ENCODE data around the gene ADGRA1.

DNA sequence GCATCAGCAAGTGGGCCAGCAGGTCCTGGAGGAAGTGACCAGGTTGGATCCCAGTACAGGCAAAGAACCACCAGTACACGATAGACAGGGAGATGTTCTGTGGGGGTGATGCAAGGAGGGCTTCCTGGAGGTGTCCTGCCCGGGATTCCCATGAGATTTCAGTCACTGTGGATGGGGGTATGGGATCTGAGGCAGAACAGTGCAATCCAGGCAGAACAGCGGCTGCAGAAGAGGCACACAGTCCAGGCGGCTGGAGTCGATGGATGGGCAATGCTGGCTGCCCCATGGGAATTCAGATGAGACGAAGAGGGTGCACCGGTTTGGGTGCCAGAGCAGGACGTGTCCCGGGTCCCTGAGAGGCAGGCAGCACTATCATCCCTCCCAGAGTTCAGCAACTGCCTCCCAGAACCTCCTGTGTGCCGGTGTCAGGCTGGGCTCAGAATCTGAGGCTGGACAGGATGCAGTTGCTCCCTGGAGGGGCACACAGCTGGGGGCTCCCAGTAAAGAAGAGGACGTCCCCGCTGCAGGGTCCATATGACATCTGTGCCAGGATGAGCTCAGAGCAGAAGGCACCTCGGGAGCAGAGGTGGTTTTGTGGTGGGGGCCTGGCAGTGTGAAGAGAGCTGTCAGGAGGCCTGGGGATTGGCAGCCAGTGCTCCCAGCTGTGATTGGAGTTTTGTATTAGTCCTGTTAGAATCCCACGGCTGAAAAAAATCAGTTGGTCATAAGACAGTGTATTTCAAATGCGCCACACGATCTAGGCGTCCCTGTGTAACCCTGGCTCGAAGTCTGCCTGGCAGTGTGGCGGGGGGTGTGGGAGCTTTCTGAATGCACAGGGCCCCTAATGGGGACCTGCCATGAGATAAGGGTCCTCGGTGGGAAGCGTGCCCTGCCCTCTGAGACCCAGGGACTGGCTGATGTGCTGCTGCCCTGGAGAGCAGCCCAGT lies 75.5 kb downstream of the ADGRA1 start:
- no peak for TF ChIP-seq SUZ12 (IDR thresholded peaks at IDR 0.05)
- TF ChIP-seq SP1 (IDR thresholded peaks at IDR 0.05): no peak
- TF ChIP-seq L3MBTL2 (conservative IDR thresholded peaks at IDR 0.05): no peak
- no peak for TF ChIP-seq CTBP1 (IDR thresholded peaks at IDR 0.05; ENCODE audit: borderline replicate concordance)
- TF ChIP-seq FOXA1 (IDR thresholded peaks at IDR 0.05): no peak
- no peak for TF ChIP-seq ELF4 (IDR thresholded peaks at IDR 0.05)
- no peak for TF ChIP-seq NFRKB (IDR thresholded peaks at IDR 0.05)
- no peak for TF ChIP-seq LEF1 (IDR thresholded peaks at IDR 0.05; ENCODE audit: borderline replicate concordance)
- TF ChIP-seq BHLHE40 (IDR thresholded peaks at IDR 0.05; ENCODE audit: borderline replicate concordance): no peak
- no peak for TF ChIP-seq FOXK2 (IDR thresholded peaks at IDR 0.05)

All from HEK293T (cell line).